ENCODE results near the gene ZBED1.
"Not testable (repeated sequence)": the region's sequence is repeated elsewhere in the genome, so short reads cannot be mapped to it uniquely, and the experiment has no call there.

Gene ZBED1

GRCh38 chrX:2519638-2520037 lies 18.9 kb upstream of the ZBED1 start:
- not testable (repeated sequence) for DNase-seq (ENCODE audit: low read depth)

- no peak for DNase-seq (ENCODE audit: low read depth)
These were observed 16.3 kb upstream of the ZBED1 start for GRCh38 chrX:2517055-2517454.

DNA sequence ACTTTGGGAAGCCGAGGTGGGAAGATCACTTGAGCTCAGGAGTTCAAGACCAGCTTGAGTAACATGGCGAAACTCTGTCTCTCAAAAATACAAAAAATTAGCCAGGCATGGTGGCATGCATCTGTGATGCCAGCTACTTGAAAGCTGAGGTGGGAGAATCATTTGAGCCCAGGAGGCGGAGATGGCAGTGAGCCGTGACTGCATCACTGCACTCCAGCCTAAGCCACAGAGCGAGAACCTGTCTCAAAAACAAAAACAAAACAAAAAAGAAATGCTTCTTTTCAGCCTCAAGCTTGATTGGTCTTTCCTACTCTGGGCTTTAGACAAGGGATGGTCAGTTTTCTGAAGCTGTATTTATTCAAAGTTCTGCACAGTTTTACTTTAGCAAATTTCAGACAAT lies 15.8 kb upstream of the ZBED1 start:
- DNase-seq (ENCODE audit: low read depth) = no peak

- DNase-seq (ENCODE audit: low read depth) = no peak
These were observed 13.4 kb upstream of the ZBED1 start for GRCh38 chrX:2514131-2514530.

DNA sequence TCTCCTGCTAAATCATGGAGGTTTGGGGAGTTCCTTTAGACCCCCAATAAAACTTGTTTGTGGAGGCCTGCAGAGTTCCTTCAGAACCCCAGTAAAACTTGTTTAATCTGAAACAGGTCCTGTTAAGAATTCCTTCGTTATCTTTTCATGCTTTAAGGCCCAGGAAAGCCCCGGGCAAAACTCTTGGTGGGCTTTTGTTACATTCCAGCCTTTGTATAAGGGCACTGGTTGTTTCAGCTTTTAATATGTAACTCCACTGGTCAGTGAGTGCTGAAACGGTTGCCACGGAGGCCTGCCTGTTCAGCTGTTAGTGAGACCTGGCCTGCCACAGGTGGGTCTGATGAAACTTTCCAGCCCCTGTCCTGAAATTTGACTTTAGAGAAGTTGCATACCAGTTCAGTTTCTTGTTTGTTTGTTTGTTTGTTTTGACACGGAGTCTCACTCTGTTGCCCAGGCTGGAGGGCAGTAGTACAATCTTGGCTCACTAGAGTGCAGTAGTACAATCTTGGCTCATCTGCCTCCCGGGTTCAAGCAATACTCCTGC lies 12.4 kb upstream of the ZBED1 start:
- DNase-seq (ENCODE audit: low read depth) = no peak

- no peak for DNase-seq (ENCODE audit: low read depth)
These were observed 11.7 kb upstream of the ZBED1 start for GRCh38 chrX:2512501-2512900.

GRCh38 chrX:2511326-2511725 lies 10.6 kb upstream of the ZBED1 start:
- DNase-seq (ENCODE audit: low read depth) = no peak

GRCh38 chrX:2508648-2509335 lies 8.0 kb upstream of the ZBED1 start:
- no peak for DNase-seq (ENCODE audit: low read depth)

DNA sequence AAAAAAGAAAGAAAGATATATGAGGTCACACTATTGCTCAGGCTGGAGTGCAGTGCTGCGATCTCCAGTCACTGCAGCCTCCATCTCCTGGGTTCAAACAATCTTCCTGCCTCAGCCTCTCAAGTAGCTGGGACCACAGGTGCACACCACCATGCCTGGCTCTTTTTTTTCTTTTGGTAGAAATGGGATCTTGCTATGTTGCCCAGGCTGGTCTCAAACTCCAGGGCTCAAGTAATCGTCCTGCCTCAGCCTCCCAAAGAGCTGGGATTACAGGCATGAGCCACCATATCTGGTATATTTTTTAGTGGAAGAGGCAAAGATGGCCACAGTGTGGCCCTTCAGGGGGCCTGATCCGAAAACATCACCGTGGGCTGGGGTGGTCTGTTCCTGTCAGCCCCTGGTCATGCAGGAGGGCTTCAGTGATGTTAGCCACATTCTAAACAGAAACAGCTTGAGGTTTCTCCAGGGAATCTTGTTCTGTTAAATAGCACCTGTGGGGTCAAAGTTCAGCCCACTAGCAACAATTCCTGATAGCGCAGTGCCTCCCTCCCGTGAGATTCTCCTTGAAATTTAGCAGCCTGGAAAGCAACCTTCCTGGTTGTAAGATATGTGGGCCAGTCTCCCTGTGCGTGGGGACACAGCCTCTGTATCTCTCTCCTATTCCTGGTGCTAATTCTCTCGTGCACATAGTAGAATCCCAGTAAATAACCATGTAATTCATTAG lies 7.3 kb upstream of the ZBED1 start:
- DNase-seq (ENCODE audit: low read depth) = no peak

DNA sequence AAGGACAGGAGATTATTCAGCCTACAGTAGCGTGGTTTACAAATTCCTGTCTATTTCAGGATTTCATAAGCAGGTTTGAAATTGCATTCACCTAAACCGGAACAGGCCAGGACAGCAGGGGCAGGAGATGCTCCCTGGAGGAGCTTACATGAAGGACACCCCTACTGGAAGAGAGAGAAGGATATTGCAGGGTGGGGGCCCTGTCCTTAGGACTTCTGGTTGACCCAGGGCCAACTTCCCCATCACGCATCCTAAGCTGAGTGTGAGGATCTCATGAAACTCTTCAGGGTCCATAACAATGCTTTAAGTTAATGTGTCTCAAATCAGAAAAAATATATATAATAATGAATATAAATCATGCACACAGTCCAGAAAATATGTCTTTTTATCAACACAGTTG lies 6.4 kb upstream of the ZBED1 start:
- no peak for DNase-seq (ENCODE audit: low read depth)

DNA sequence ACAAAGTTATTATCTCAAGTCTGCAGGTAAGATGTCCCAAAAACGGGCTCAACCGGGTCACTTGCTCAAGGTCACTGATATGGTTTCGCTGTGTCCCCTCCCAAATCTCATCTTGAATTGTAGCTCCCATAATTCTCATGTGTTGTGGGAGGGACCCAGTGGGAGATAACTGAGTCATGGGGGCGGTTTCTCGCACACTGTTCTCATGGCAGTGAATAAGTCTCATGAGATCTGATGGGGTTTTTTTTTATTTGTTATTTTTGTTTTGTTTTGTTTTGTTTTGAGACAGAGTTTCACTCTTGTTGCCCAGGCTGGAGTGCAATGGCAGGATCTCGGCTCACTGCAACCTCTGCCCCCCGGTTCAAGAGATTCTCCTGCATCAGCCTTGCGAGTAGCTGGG lies 4.6 kb upstream of the ZBED1 start:
- not testable (repeated sequence) for DNase-seq (ENCODE audit: low read depth)

GRCh38 chrX:2504706-2505332 lies 4.0 kb upstream of the ZBED1 start:
- no peak for DNase-seq (ENCODE audit: low read depth)

- DNase-seq (ENCODE audit: low read depth) = no peak
These were observed 3.1 kb upstream of the ZBED1 start for GRCh38 chrX:2503591-2504500.

GRCh38 chrX:2502668-2503519 lies 2.1 kb upstream of the ZBED1 start:
- DNase-seq (ENCODE audit: low read depth) = no peak

- DNase-seq (ENCODE audit: low read depth) = no peak
These were observed 1.4 kb upstream of the ZBED1 start for GRCh38 chrX:2502120-2502667.

DNA sequence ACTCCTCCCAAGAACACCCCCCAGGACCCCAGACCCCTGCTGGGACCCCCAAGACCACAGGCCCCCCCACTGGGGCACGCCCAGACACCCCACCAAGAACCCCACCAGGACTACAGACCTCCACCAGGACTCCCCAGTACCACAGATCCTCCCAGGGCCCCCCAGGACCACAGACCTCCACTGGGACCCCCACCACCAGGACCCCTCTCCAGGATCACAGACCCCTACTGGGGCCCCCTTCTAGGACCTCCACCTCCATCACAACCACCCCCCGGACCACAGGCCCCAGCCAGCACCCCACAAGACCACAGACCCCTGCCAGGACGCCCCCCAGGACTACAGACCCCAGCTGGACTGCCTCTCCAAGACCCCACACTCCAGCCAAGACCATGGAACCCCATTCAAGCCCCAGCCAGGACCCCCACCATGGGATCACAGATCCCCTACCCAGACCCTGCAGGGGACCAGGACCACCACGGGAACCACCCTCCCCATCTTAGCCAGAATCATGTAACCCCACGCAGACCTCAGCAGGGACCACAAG lies 855 bp upstream of the ZBED1 start:
- DNase-seq (ENCODE audit: low read depth) = no peak

GRCh38 chrX:2500091-2500802 lies 529 bp downstream of the ZBED1 start:
- DNase-seq (ENCODE audit: low read depth) = no peak

DNA sequence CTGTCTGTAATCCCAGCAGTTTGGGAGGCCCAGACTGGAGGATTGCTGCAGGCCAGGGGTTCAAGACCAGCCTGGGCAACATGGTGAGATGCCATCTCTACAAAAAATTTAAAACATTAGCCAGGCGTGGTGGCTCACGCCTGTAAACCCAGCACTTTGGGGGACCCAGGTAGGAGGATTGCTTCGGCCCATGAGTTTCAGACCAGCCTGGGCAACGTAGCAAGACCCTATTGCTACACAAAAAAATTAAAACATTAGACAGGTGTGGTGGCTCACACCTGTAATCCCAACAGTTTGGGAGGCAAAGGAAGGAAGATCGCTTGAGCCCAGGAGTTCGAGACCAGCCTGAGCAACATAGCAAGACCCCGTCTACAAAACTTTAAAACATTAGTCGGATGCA lies 1.3 kb downstream of the ZBED1 start:
- DNase-seq (ENCODE audit: low read depth) = no peak

- no peak for DNase-seq (ENCODE audit: low read depth)
These were observed 1.9 kb downstream of the ZBED1 start for GRCh38 chrX:2498781-2499302.
